ENCODE data around the gene CNOT3.
A peak's percentile ranks its signal among the peaks of the same experiment; 100 is the strongest.
"Not testable (repeated sequence)": the region's sequence is repeated elsewhere in the genome, so short reads cannot be mapped to it uniquely, and the experiment has no call there.

Gene CNOT3

GRCh38 chr19:54137699-54138488, at the start of gene CNOT3:
CNOT3 (plus strand) TSS chr19:54137762; CDS start chr19:54142979, 5,217 bp downstream.
- no peak for DNase-seq (ENCODE audit: low read depth in 4 of 4, low spot score in 1 of 4)

GRCh38 chr19:54094426-54095000, 43.0 kb upstream of the CNOT3 start:
- no peak for DNase-seq (ENCODE audit: low read depth in 4 of 4, low spot score in 1 of 4)

DNA sequence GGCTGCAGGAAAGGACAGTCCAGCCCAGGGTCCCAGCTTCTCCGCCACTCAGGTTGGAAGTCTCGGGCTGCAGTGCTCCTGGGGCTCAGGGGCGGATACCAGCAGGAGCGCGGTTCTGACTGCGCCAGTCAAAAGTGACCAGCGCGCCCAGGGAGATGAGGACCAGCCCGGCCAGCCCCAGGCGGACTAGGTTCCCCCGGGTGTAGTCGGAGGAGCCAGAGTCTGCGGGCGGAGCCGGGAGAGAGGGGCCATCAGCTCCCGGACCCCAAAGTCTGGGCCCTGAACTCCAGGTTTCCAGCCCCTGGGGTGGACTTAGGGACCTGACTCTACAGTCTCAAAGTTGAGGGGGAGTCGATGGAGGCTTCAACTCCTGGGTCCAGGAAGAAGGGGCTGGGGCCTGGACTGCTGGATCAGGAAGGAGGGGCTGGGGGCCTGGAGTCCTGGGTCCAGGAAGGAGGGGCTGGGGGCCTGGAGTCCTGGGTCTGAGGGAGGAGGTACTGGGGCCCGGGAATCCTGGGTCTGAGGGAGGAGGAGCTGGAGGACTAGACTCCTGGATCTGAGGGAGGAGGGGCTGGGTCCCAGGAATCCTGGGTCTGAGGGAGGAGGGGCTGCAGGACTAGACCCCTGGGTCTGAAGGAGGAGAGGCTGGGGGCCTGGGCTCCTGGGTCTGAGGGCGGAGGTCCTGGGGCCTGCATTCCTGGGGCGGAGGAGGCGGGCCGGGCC, 42.3 kb upstream of the CNOT3 start:
- DNase-seq (ENCODE audit: low read depth in 4 of 4, low spot score in 1 of 4) = no peak

GRCh38 chr19:54095859-54096616, 41.5 kb upstream of the CNOT3 start:
- peak in 1 of 4 experiments; percentile 25 for DNase-seq (ENCODE audit: low read depth in 4 of 4, low spot score in 1 of 4)

DNA sequence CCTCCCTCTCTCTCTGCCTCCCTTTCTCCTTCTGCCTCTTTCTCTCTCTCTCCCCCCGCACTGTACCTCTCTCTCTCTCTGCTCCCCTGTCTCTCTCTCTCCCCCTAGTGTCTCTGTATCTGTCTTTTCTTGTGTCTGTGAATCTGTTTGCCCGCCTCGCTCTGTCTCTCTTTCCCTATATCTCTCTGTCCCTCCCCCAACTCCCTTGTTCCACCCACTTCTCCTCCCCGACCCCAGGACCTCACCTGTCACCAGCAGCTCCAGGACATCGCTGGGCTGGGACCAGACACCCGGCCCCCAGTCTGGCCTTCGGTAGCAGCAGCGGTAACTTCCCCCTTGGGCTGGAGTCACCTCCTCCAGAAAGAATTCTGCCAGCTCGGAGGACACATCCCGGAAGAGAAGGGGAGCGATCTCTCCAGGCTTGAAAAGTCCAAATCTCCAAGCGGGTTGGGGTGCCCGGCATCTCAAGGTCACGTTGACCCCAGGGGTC, 40.9 kb upstream of the CNOT3 start:
- no peak for DNase-seq (ENCODE audit: low read depth in 4 of 4, low spot score in 1 of 4)

GRCh38 chr19:54099190-54099902, 38.2 kb upstream of the CNOT3 start:
- DNase-seq (ENCODE audit: low read depth in 4 of 4, low spot score in 1 of 4) = no peak

GRCh38 chr19:54099903-54100255, 37.7 kb upstream of the CNOT3 start:
- not testable (repeated sequence) for DNase-seq (ENCODE audit: low read depth in 4 of 4, low spot score in 1 of 4)

- no peak for DNase-seq (ENCODE audit: low read depth in 4 of 4, low spot score in 1 of 4)
Observed at GRCh38 chr19:54100561-54100960, 37.0 kb upstream of the CNOT3 start, which contains the start of gene OSCAR. OSCAR (minus strand) TSS chr19:54100803; CDS start chr19:54100792, 11 bp downstream.

- peak; percentile 83 to 96 (median 89) for DNase-seq (ENCODE audit: low read depth in 4 of 4, low spot score in 1 of 4)
Observed at GRCh38 chr19:54102421-54103169, 35.0 kb upstream of the CNOT3 start, which contains the start of gene NDUFA3. NDUFA3 (plus strand) TSS chr19:54102855; CDS start chr19:54102879, 24 bp downstream.

GRCh38 chr19:54104998-54105715, 32.4 kb upstream of the CNOT3 start:
- no peak for DNase-seq (ENCODE audit: low read depth in 4 of 4, low spot score in 1 of 4)

DNA sequence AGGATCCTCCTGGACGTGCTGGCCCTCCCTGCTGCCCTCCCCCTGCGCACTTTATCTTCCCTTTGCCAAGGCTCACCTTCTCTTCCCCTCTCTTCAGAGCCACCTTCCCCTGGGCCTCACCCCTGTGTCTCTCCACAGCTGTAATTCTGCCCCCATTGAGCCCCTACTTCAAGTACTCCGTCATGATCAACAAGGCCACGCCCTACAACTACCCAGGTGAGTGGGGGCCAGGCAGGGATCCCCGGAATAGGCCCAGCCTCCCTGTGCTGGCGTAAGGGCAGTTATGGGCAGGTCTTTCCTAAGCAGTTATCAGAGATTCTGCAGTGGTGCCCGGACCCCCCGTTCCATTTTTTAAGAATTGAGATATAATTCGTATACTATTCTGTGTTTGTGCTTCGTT, 31.8 kb upstream of the CNOT3 start:
- DNase-seq (ENCODE audit: low read depth in 4 of 4, low spot score in 1 of 4) = no peak

- no peak for DNase-seq (ENCODE audit: low read depth in 4 of 4, low spot score in 1 of 4)
Observed at GRCh38 chr19:54106716-54107115, 30.8 kb upstream of the CNOT3 start.

DNA sequence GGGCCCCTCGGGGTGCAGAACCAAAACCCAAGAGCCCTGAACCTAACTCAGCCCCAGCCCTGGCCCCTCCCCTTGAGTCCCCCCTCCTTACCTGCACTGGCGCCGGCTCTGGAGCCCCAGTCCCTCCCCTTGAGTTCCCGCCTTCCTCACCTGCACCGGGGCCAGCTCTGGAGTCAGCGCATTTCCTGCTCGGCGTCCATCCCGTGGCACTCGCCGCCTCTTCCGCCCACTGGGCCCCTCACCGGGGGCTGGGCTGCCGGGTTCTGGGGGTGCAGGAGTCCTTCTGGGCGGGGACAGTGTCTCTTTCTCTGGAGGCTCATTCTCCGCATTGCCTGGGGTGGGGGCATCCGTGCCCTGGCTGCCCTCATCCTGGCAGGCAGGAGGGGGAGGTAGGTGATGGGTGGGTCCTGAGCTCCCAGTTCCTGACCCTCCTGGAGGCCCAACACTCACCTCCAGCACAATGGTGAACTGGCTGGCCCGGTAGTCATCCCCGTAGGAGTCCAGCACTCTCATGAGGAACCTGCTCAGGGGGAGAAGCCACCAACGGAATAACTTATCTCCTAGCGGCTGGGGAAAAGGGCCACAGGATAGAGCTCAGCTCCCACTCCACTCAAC, 29.6 kb upstream of the CNOT3 start:
- DNase-seq (ENCODE audit: low read depth in 4 of 4, low spot score in 1 of 4) = no peak

- no peak for DNase-seq (ENCODE audit: low read depth in 4 of 4, low spot score in 1 of 4)
Observed at GRCh38 chr19:54108496-54108895, 29.1 kb upstream of the CNOT3 start.

DNA sequence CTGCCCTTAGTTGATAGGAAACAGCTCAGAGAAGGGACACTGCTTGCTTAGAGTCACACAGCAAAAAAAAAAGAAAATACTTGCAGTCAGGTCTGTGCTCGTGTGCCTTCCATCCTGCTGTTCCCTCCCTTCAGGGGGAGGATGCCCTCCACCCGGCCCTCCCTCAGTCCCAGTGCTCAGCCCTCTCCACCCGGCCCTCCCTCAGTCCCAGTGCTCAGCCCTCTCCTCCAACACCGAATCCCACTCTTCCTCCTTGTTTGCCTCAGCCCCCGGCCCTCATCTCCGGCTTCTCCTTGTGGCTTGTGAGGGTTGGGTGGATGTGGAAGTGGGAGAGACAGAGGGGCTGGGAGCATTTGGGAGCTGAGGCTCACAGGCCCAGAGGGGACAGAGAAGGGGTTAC, 27.9 kb upstream of the CNOT3 start:
- DNase-seq (ENCODE audit: low read depth in 4 of 4, low spot score in 1 of 4) = no peak

- no peak for DNase-seq (ENCODE audit: low read depth in 4 of 4, low spot score in 1 of 4)
Observed at GRCh38 chr19:54114340-54115108, 23.0 kb upstream of the CNOT3 start.

DNA sequence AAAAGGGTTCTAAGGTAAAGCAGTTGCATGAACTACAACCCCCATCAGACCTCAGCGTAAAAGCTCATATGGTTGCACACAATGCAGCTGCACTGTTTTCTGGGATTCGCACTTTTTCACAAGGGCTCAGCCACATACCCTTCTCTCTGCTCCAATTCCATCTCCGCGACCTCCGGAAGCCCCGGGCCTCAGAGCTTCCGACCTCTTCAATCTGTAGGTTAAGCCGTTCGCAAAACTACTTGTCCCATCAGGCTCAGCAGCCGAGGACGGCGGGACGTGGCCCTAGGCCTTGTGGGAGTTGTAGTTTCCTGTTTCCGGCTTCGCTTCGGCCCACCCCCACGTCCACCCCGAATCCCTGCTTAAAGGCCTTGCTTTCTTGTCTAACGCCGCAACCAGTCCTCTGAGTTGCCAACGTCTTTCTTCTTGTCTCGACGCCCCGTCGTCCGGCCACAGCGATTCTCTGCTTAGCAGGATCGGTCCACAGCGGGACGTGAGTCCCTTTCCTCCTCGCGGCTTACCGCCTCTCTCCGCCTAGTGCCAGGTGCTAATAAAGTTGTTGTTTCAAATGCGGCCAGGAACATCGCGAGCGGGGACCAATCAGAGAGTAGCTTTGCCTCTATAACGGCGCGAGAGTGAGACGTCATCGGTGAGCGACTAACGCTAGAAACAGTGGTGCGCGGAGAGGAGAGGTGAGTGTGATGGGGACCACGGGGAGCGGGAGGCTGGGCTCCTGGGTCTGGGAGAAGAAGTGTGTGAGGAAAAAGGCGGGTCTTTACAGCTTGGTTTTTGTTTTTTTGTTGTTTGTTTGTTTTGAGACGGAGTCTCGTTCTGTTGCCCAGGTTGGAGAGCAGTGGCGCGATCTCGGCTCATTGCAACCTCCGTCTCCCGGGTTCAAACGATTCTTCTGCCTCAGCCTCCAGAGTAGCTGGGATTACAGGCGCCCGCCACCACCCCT, 22.2 kb upstream of the CNOT3 start, which contains the start of the genes PRPF31 and TFPT:
PRPF31 (plus strand) TSS at position 646 of the 955 bp plus-strand sequence. CDS start 2,525 bp downstream, outside the sequence.
TFPT (minus strand) TSS at position 549 of the 955 bp plus-strand sequence; CDS start at position 161, 388 bp downstream.
- DNase-seq (ENCODE audit: low read depth in 4 of 4, low spot score in 1 of 4) = peak; percentile 92 to 98 (median 96)
